ENCODE measurements around the gene PARD6A.

Gene PARD6A

DNA sequence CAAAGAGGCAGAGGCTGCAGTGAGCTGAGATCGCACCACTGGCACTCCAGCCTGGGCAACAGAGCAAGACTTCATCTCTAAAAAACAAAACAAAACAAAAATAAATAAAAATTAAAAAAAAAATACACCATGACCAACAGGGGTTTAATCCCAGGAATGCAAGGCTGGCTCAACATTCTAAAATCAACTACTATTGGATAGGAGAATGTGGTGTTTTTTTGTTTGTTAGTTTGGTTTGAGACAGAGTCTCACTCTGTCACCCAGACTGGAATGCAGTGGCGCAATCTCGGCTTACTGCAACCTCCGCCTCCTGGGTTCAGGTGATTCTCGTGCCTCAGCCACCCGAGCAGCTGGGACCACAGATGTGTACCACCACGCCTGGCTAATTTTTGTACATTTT is 38.5 kb downstream of the PARD6A start:
- no peak for DNase-seq (ENCODE audit: low read depth)
- H3K4me3 ChIP-seq (ENCODE audit: low read length), result no peak overlapping the region
- TF ChIP-seq, protein P1, sequence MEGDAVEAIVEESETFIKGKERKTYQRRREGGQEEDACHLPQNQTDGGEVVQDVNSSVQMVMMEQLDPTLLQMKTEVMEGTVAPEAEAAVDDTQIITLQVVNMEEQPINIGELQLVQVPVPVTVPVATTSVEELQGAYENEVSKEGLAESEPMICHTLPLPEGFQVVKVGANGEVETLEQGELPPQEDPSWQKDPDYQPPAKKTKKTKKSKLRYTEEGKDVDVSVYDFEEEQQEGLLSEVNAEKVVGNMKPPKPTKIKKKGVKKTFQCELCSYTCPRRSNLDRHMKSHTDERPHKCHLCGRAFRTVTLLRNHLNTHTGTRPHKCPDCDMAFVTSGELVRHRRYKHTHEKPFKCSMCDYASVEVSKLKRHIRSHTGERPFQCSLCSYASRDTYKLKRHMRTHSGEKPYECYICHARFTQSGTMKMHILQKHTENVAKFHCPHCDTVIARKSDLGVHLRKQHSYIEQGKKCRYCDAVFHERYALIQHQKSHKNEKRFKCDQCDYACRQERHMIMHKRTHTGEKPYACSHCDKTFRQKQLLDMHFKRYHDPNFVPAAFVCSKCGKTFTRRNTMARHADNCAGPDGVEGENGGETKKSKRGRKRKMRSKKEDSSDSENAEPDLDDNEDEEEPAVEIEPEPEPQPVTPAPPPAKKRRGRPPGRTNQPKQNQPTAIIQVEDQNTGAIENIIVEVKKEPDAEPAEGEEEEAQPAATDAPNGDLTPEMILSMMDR (conservative IDR thresholded peaks at IDR 0.05; ENCODE audit: low read length), result no peak

DNA sequence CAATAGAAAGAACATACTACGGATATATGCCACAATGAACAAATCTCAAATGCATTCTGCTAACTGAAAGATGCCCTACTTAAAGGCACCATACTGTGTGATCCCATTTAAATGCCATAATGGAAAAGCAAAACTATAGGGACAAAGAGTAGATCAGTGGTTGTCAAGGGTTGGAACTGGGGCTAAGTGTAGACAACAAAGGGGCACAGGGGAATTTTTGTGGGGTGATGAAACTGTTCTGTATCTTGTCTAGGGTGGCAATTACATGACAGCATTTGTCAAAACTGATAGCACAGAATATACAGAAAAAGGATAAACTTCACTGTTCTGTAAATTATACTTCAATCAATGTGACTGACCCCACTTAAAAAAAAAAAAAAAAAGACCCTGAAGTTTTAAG is 40.7 kb downstream of the PARD6A start:
- TF ChIP-seq, protein P1 (conservative IDR thresholded peaks at IDR 0.05; ENCODE audit: low read length), result no peak
- H3K4me3 ChIP-seq (ENCODE audit: low read length), result no peak overlapping the region
- no peak for DNase-seq (ENCODE audit: low read depth)

DNA sequence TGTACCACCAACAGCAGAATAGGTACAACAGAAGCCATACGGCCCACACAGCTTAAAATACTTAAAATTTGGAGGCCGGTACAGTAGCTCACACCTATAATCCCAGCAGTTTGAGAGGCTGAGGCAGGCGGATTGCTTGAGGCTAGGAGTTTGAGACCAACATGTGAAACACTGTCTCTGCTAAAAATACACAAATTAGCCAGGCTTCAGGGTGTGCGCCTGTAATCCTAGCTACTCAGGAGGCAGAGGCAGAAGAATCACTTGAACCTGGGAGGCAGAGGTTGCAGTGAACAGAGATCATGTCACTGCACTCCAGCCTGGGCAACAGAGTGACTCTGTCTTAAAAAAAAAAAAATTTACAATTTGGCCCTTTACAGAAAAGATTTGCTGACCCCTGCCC is 41.4 kb downstream of the PARD6A start:
- TF ChIP-seq, protein P1 (conservative IDR thresholded peaks at IDR 0.05; ENCODE audit: low read length), result no peak
- DNase-seq (ENCODE audit: low read depth), result no peak

DNA sequence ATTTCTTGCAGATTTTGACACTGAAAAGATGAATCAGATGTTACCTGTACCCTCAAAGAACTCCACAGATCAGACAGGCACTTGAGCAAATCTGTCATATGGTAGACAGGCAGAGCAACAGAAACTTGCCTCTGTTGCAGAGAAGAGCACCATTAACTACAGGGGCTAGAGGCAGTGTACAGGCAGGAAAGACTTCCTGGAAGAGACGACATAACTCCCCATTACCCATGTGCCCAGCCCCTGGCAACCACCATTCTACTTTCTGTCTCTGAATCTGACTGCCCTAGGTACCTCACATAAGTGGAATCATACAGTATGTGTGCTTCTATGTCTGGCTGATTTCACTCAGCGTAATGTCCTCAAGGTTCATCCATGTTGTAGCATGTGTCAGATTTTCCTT is 42.9 kb downstream of the PARD6A start:
- H3K4me3 ChIP-seq (ENCODE audit: low read length), result no peak overlapping the region
- TF ChIP-seq, protein P1 (conservative IDR thresholded peaks at IDR 0.05; ENCODE audit: low read length), result no peak
- no peak for DNase-seq (ENCODE audit: low read depth)

More for the DNA sequence above, 41.4 kb downstream of the PARD6A start:
- H3K4me3 ChIP-seq (ENCODE audit: low read length), result no peak overlapping the region

DNA sequence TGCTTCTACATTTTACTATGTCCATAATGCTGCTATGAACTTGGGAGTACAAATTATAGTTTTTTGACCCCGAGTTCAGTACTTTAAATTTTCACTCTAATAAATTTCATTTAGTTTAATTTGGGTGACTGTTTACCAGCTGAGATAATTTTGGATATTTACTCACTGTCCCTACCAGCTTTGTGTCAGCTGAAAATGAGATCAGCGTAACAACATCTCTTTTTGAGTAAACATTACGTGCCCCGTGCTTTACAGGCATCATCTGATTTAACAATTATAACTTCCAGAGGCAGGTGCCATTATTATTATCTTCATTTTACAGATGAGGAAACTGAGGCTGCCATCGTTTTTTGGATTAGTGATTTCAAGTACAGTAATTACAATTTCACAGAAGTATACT is 43.4 kb downstream of the PARD6A start:
- H3K4me3 ChIP-seq (ENCODE audit: low read length), result no peak overlapping the region
- TF ChIP-seq, protein P1 (conservative IDR thresholded peaks at IDR 0.05; ENCODE audit: low read length), result no peak
- DNase-seq (ENCODE audit: low read depth), result no peak

DNA sequence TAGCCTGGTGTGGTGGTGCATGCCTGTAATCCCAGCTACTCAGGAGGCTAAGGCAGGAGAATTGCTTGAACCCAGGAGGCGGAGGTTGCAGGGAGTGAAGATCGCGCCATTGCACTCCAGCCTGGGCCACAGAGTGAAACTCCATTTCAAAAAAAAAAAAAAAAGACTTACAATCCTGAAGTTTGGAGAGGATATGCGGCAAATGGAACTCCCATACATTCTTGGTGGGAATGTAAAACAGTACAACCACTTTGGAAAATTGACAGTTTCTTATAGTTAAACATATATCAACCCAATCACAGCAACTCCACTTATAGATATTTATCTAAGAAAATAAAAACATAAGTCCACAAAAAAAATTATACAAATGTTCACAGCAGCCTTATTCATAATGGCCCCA is 46.5 kb downstream of the PARD6A start:
- H3K4me3 ChIP-seq (ENCODE audit: low read length), result no peak overlapping the region
- TF ChIP-seq, protein P1 (conservative IDR thresholded peaks at IDR 0.05; ENCODE audit: low read length), result no peak
- DNase-seq (ENCODE audit: low read depth), result no peak

DNA sequence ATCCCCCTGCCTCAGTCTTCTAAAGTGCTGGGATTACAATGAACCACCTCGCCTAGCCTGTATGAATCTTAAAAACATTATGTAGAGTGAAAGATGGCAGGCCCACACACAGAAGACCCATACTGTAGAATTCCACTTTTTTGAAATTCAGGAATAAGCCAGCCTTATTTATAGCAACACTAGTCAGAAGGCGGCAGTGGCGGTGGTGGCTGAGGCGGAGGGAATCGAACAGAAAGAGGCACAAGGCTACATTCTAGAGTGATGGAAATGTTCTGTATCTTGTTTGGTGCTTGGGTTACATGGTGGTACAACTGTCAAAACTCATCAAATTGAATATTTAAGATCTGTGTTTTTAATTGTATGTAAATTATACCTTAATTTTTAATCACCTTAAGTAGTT is 47.0 kb downstream of the PARD6A start:
- TF ChIP-seq, protein P1 (conservative IDR thresholded peaks at IDR 0.05; ENCODE audit: low read length), result no peak
- H3K4me3 ChIP-seq (ENCODE audit: low read length), result no peak overlapping the region
- no peak for DNase-seq (ENCODE audit: low read depth)
